ENCODE data around the gene BTAF1. TPM values are rescaled to one million over a fixed set of nuclear protein-coding genes. Genes with fewer than 3 reads are reported as not detected.
A peak's percentile ranks its signal among the peaks of the same experiment; 100 is the strongest.

Gene BTAF1
- total RNA-seq, 1 donor from 2014 or later, result 29.2 TPM

DNA sequence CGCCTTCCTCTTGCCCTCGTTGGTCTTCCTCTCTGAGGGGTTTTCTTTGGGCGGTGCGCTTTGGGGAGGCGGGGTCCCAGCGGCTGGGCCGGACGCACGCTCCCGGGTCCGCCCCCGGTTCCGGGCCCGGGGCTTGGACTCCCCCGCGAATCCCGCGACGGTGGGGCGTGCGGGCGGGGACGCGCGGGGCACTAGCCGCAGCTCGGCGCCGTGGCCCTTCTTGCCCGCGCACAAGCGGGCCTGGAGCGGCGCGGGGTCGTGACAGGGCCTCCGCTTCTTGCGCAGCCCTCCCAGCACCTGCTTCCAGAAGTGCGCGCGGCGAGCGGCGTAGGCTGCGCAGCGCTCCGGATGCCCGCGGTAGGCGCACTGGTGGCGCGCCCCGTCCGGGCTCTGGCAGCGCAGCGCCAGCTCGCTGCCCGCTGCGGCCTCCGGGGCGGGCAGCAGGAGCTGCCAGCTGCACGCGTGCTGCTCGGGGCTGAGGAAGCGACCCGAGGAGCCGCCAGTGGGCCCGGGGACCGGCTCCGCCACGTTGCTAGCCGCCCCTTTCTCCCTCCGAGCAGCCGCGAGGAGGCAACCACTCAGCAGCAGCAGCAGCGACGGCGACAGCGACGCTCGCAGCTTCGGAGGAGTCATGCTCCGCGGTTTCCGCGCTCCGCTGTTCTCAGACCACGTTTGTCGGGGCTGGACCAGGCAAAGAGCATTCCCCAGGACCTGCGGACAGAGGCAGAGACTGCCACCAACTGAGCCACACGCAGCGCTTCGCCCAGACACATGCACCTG, 15.0 kb upstream of the BTAF1 start:
- TF ChIP-seq, protein P1, sequence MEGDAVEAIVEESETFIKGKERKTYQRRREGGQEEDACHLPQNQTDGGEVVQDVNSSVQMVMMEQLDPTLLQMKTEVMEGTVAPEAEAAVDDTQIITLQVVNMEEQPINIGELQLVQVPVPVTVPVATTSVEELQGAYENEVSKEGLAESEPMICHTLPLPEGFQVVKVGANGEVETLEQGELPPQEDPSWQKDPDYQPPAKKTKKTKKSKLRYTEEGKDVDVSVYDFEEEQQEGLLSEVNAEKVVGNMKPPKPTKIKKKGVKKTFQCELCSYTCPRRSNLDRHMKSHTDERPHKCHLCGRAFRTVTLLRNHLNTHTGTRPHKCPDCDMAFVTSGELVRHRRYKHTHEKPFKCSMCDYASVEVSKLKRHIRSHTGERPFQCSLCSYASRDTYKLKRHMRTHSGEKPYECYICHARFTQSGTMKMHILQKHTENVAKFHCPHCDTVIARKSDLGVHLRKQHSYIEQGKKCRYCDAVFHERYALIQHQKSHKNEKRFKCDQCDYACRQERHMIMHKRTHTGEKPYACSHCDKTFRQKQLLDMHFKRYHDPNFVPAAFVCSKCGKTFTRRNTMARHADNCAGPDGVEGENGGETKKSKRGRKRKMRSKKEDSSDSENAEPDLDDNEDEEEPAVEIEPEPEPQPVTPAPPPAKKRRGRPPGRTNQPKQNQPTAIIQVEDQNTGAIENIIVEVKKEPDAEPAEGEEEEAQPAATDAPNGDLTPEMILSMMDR (IDR thresholded peaks at IDR 0.05; ENCODE audit: insufficient read depth, low read depth, low read length), result no peak
- TF ChIP-seq EZH2 (IDR thresholded peaks at IDR 0.05; ENCODE audit: insufficient read depth, low read length), result no peak
- no peaks in the 10 kb centered on the region for H3K9me3 Mint-ChIP-seq (ENCODE audit: unreplicated experiment)
- H3K36me3 Mint-ChIP-seq (ENCODE audit: low read depth, unreplicated experiment), result no peaks in the 10 kb centered on the region
- no peaks in the 10 kb centered on the region for H3K27me3 Mint-ChIP-seq (ENCODE audit: low read depth, unreplicated experiment)
- H4K20me1 ChIP-seq (ENCODE audit: insufficient read depth, low read length), result peaks cover 7% of the 10 kb centered on the region
- H3K79me2 ChIP-seq (ENCODE audit: insufficient read depth, low read length), result no peaks in the 10 kb centered on the region
- peaks cover 6% of the 10 kb centered on the region for H3K4me1 Mint-ChIP-seq (ENCODE audit: low read depth, unreplicated experiment)
- H3K27ac ChIP-seq (ENCODE audit: low read depth, low read length), result no peak overlapping the region
- H3K9me3 ChIP-seq (ENCODE audit: insufficient read depth, low read depth, low read length), result no peaks in the 10 kb centered on the region
- peak overlapping the region; percentile 79 for H3K4me3 ChIP-seq (ENCODE audit: insufficient read depth, low read depth, low read length)
- peak overlapping the region; percentile 91 for H3K4me2 ChIP-seq (ENCODE audit: low read length)
- H3K27ac Mint-ChIP-seq (ENCODE audit: unreplicated experiment), result no peak overlapping the region
- H3K9ac ChIP-seq (ENCODE audit: low read length), result peak overlapping the region; percentile 65
- H3K36me3 ChIP-seq (ENCODE audit: insufficient read depth, low read length), result no peaks in the 10 kb centered on the region
- FAIRE-seq, result peak; percentile 55
- no peaks in the 10 kb centered on the region for H3K27me3 ChIP-seq (ENCODE audit: insufficient read depth, low read length)
- H2AFZ ChIP-seq (ENCODE audit: low read depth, low read length), result peak overlapping the region; percentile 90
- H3K4me1 ChIP-seq (ENCODE audit: insufficient read depth, low read length), result peaks cover 3% of the 10 kb centered on the region
- peak; percentile 65 for DNase-seq (ENCODE audit: low read depth)
- H3K4me3 Mint-ChIP-seq (ENCODE audit: unreplicated experiment), result peak overlapping the region; percentile 91

DNA sequence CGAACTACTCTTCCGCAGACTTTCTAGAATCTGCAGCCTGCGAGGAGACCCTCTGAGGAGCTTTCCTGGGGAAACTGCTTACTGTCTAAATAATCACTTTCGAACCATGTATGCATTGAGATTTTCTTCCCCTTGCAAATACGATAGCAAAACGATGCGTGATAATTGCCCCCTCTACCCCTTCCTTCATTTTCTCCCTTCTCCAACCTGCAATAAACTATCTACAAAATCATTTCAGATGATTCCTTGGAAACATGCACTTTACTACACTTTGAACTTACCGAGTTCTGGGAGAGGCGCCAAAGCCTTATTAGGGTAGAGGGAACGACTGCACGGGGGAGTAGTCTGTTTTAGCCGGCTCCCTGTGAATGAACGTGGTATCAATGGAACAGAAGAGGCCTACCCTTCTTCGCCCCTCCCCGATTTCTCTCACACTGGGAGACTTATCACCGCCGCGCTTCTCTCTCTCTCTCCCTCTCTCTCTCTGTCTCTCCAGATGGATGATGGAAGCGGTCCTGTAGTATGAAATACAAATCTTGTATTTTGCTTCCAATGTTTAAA, 14.4 kb upstream of the BTAF1 start, which contains the start of gene FGFBP3:
TSS of gene FGFBP3 (minus strand) at position 370 of the 561 bp plus-strand sequence. CDS start 517 bp downstream, outside the sequence.
- no peaks in the 10 kb centered on the region for H3K27me3 Mint-ChIP-seq (ENCODE audit: low read depth, unreplicated experiment)
- no peaks in the 10 kb centered on the region for H3K9me3 ChIP-seq (ENCODE audit: insufficient read depth, low read depth, low read length)
- FAIRE-seq (no peak), DNase-seq (ENCODE audit: low read depth) (peak; percentile 52)
- peak within 1 kb of the TSS; percentile 91 for H3K4me2 ChIP-seq (ENCODE audit: low read length)
- no peaks in the 10 kb centered on the region for H3K36me3 ChIP-seq (ENCODE audit: insufficient read depth, low read length)
- peaks cover 7% of the 10 kb centered on the region for H4K20me1 ChIP-seq (ENCODE audit: insufficient read depth, low read length)
- H3K9me3 Mint-ChIP-seq (ENCODE audit: unreplicated experiment), result no peaks in the 10 kb centered on the region
- TF ChIP-seq, protein P1 (IDR thresholded peaks at IDR 0.05; ENCODE audit: insufficient read depth, low read depth, low read length), result no peak
- no peak for TF ChIP-seq EZH2 (IDR thresholded peaks at IDR 0.05; ENCODE audit: insufficient read depth, low read length)
- H3K27ac ChIP-seq (ENCODE audit: low read depth, low read length), result no peak within 1 kb of the TSS
- H3K4me1 Mint-ChIP-seq (ENCODE audit: low read depth, unreplicated experiment), result peaks cover 6% of the 10 kb centered on the region
- H3K36me3 Mint-ChIP-seq (ENCODE audit: low read depth, unreplicated experiment), result no peaks in the 10 kb centered on the region
- H3K9ac ChIP-seq (ENCODE audit: low read length), result peak within 1 kb of the TSS; percentile 65
- peak within 1 kb of the TSS; percentile 14 for H3K27ac Mint-ChIP-seq (ENCODE audit: unreplicated experiment)
- H3K4me1 ChIP-seq (ENCODE audit: insufficient read depth, low read length), result peaks cover 3% of the 10 kb centered on the region
- peak within 1 kb of the TSS; percentile 90 for H2AFZ ChIP-seq (ENCODE audit: low read depth, low read length)
- H3K4me3 ChIP-seq (ENCODE audit: insufficient read depth, low read depth, low read length), result peak within 1 kb of the TSS; percentile 79
- peak within 1 kb of the TSS; percentile 89 for H3K4me3 Mint-ChIP-seq (ENCODE audit: unreplicated experiment)
- no peaks in the 10 kb centered on the region for H3K79me2 ChIP-seq (ENCODE audit: insufficient read depth, low read length)
- no peaks in the 10 kb centered on the region for H3K27me3 ChIP-seq (ENCODE audit: insufficient read depth, low read length)

Measured in astrocyte (in vitro differentiated cells and primary cell).